MM.1S (cell line): ENCODE data around the gene COL5A2.

Source experiments
- EZH2 ChIP-seq: fragments of 300-600 bp; sonication (generic); optimal IDR thresholded peaks from 2 replicates; pipeline ENCODE3; 2017; ENCODE audit warnings: low read depth, mild to moderate bottlenecking, antibody characterized with exemption, low read length, mixed read lengths
- EZH2phosphoT487 ChIP-seq: fragments of 300-600 bp; sonication (generic); IDR thresholded peaks from 2 replicates; pipeline ENCODE4 v1.6.1; 2018; ENCODE audit warnings: antibody characterized with exemption, low read length
- TF ChIP-seq, protein P1 (sequence below): fragments of 300-600 bp; sonication (generic); IDR thresholded peaks from 2 replicates; pipeline ENCODE4 v1.5.1; 2016; ENCODE audit warnings: antibody characterized with exemption, low read length, mixed read lengths

DNA sequence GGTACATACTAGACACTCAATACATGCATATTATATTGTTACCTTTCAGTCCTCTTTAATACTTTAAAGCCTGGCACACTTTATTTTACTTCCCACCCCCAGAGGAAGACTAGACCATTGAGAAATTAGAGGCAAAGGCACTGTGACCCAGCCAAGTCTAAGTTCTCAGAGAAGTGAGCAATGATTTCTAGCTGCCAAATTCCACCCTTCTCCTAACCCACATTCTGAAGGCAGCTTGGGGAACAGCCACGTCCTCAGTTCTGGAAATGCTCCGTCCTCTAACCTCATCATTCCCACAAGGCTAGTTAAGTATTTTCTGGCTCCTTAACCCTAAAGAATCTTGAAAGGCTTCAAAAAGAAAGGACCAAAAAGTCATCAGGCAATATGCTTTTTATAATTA is 86.6 kb downstream of the COL5A2 start:
- TF ChIP-seq, protein P1, sequence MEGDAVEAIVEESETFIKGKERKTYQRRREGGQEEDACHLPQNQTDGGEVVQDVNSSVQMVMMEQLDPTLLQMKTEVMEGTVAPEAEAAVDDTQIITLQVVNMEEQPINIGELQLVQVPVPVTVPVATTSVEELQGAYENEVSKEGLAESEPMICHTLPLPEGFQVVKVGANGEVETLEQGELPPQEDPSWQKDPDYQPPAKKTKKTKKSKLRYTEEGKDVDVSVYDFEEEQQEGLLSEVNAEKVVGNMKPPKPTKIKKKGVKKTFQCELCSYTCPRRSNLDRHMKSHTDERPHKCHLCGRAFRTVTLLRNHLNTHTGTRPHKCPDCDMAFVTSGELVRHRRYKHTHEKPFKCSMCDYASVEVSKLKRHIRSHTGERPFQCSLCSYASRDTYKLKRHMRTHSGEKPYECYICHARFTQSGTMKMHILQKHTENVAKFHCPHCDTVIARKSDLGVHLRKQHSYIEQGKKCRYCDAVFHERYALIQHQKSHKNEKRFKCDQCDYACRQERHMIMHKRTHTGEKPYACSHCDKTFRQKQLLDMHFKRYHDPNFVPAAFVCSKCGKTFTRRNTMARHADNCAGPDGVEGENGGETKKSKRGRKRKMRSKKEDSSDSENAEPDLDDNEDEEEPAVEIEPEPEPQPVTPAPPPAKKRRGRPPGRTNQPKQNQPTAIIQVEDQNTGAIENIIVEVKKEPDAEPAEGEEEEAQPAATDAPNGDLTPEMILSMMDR, result no peak
- TF ChIP-seq EZH2, result no peak
- no peak for TF ChIP-seq EZH2phosphoT487
